ENCODE measurements around the gene LSM12. TPM values are rescaled to one million over a fixed set of nuclear protein-coding genes. Genes with fewer than 3 reads are reported as not detected.

LSM12 gene
- total RNA-seq, 1 experiment from 2014 or later: 128 TPM

DNA sequence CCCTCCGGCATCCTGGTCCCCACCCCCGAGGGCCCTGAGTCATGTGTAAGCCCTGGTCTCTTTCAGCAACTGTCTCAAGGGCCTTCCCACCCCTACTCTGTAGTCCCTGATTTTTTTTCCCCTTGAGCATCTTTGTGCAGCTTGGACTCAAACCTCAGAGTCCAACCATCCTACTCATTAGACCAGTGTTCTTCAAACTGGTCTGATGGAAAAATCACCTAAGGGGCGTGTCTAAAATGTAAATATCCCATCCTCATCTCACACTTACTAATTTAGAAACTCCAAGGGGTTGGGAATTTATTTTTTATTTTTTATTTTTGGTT, 4.7 kb upstream of the LSM12 start:
- Mint-ChIP-seq H3K4me3 (peak overlapping the region; percentile 93 to 96), H3K27me3 (ENCODE audit: low read depth) (no peaks in the 10 kb centered on the region), H3K9me3 (no peaks in the 10 kb centered on the region; a peak in 1 of 5 replicates), H3K36me3 (ENCODE audit: insufficient read depth in 1 of 3, low read depth in 3 of 3) (peaks cover 16 to 36% (median 27%) of the 10 kb centered on the region in 3 experiments; a peak in 6 of 7 replicates), H3K27ac (peak overlapping the region; percentile 89 to 99 (median 97)), H3K4me1 (peaks cover 16 to 28% of the 10 kb centered on the region in 2 experiments)
- no peak overlapping the region for H2BK15ac ChIP-seq (ENCODE audit: low read depth, low read length)
- TF ChIP-seq CTCF (conservative IDR thresholded peaks at IDR 0.05): no peak
- no peaks in the 10 kb centered on the region for H3K9me3 ChIP-seq (ENCODE audit: control insufficient read depth, low read depth, low read length)
- no CpG with 5 or more reads among the region's 3 CpGs for WGBS (ENCODE audit: extremely low coverage, insufficient read length, low lambda C conversion rate)
- no peak overlapping the region for H3K4ac ChIP-seq (ENCODE audit: low read depth, low read length)
- H2AK5ac ChIP-seq (ENCODE audit: insufficient read length, low read length): no peak overlapping the region
- no peak overlapping the region for H3K56ac ChIP-seq (ENCODE audit: insufficient read length, low read depth, low read length)
- H3K23ac ChIP-seq (ENCODE audit: insufficient read length, low read depth, low read length): no peak overlapping the region
- H3K9ac ChIP-seq (ENCODE audit: extremely low read depth, insufficient read length, low read length): peak overlapping the region; percentile 72
- H3K4me2 ChIP-seq (ENCODE audit: insufficient read depth, insufficient read length, low read length): peak overlapping the region; percentile 84
- no peak overlapping the region for H4K91ac ChIP-seq (ENCODE audit: insufficient read length, low read depth, low read length)
- no peak overlapping the region for H3T11ph ChIP-seq (ENCODE audit: low read length)
- H2BK120ac ChIP-seq (ENCODE audit: low read depth, low read length, poor library complexity, severe bottlenecking): no peak overlapping the region
- no peaks in the 10 kb centered on the region for H4K20me1 ChIP-seq (ENCODE audit: control insufficient read depth, insufficient read depth, insufficient read length)
- no peak overlapping the region for H4K5ac ChIP-seq (ENCODE audit: insufficient read length, low read depth, low read length)
- peak overlapping the region; percentile 80; the same call in 1 of the 2 replicates for H3K14ac ChIP-seq (ENCODE audit: insufficient read depth, low read length)
- peak overlapping the region; percentile 96 for H3K18ac ChIP-seq (ENCODE audit: insufficient read length, low read depth, low read length)
- H2BK5ac ChIP-seq (ENCODE audit: insufficient read length, low read length): no peak overlapping the region
- no peak overlapping the region for H2AFZ ChIP-seq (ENCODE audit: low read length)
- no peaks in the 10 kb centered on the region for H3K4me1 ChIP-seq (ENCODE audit: insufficient read depth, low read length)
- H4K8ac ChIP-seq (replicated peaks; ENCODE audit: insufficient read length, low read depth, low read length): no peak overlapping the region
- DNase-seq: no peak
- no peaks in the 10 kb centered on the region; the same call in 1 of the 2 replicates for H3K79me2 ChIP-seq (ENCODE audit: insufficient read depth, low read length)
- H2BK20ac ChIP-seq (ENCODE audit: low read depth, low read length, poor library complexity, severe bottlenecking): no peak overlapping the region
- no peaks in the 10 kb centered on the region for H3K27me3 ChIP-seq (ENCODE audit: insufficient read depth, low read length)
- no peak overlapping the region for H2BK12ac ChIP-seq (ENCODE audit: insufficient read length, low read depth, low read length)
- no peaks in the 10 kb centered on the region for H3K79me1 ChIP-seq (ENCODE audit: insufficient read depth, low read depth, low read length, poor library complexity, severe bottlenecking)
- H3K27ac ChIP-seq (ENCODE audit: insufficient read length, low read depth, low read length): peak overlapping the region; percentile 34
- H3K23me2 ChIP-seq (ENCODE audit: insufficient read length, low read depth, low read length, poor library complexity, severe bottlenecking): peaks cover 9% of the 10 kb centered on the region

Data from H9 (cell line).